Stimulated activated CD8-positive, alpha-beta memory T cell treated with anti-CD3 and anti-CD28 coated beads, Interleukin-15, amount 100 ng/mL, for 24 hours (primary cell): Measurements from ENCODE around the gene ARID5B.

Source experiments
- DNase-seq: peaks from one replicate; pipeline ENCODE4 v3.0.0-alpha.2; 2020; ENCODE audit warnings: low read depth

The ARID5B gene

GRCh38 chr10:61904733-61905725 is 3.5 kb downstream of the ARID5B start:
- DNase-seq = no peak

GRCh38 chr10:61905837-61906561 is 4.5 kb downstream of the ARID5B start:
- no peak for DNase-seq

GRCh38 chr10:61906562-61906901 is 5.0 kb downstream of the ARID5B start:
- DNase-seq = no peak

GRCh38 chr10:61907011-61907410 is 5.5 kb downstream of the ARID5B start:
- no peak for DNase-seq

- DNase-seq = no peak
Observed at GRCh38 chr10:61907587-61907986, 6.1 kb downstream of the ARID5B start.

GRCh38 chr10:61910226-61910805 is 8.8 kb downstream of the ARID5B start:
- no peak for DNase-seq

- DNase-seq = no peak
Observed at GRCh38 chr10:61910894-61911293, 9.4 kb downstream of the ARID5B start.

- DNase-seq = no peak
Observed at GRCh38 chr10:61911425-61911824, 9.9 kb downstream of the ARID5B start.

GRCh38 chr10:61912981-61913380 is 11.5 kb downstream of the ARID5B start:
- no peak for DNase-seq

- DNase-seq = no peak
Observed at GRCh38 chr10:61918140-61918539, 16.6 kb downstream of the ARID5B start.

- no peak for DNase-seq
Observed at GRCh38 chr10:61918989-61919388, 17.5 kb downstream of the ARID5B start.

GRCh38 chr10:61919646-61920215 is 18.2 kb downstream of the ARID5B start:
- DNase-seq = no peak

- DNase-seq = no peak
Observed at GRCh38 chr10:61921143-61921542, 19.6 kb downstream of the ARID5B start.

- DNase-seq = no peak
Observed at GRCh38 chr10:61923210-61923949, 21.9 kb downstream of the ARID5B start.

- DNase-seq = no peak
Observed at GRCh38 chr10:61923950-61924274, 22.4 kb downstream of the ARID5B start.

- no peak for DNase-seq
Observed at GRCh38 chr10:61929555-61929954, 28.1 kb downstream of the ARID5B start.

- no peak for DNase-seq
Observed at GRCh38 chr10:61931620-61932332, 30.3 kb downstream of the ARID5B start.

GRCh38 chr10:61933859-61934555 is 32.5 kb downstream of the ARID5B start:
- no peak for DNase-seq

- DNase-seq = no peak
Observed at GRCh38 chr10:61935077-61935476, 33.6 kb downstream of the ARID5B start.

GRCh38 chr10:61936770-61937169 is 35.3 kb downstream of the ARID5B start:
- no peak for DNase-seq
